IMR-90 (cell line): Measurements from ENCODE around the gene KIAA0825. TPM values are rescaled to one million over a fixed set of nuclear protein-coding genes. Genes with fewer than 3 reads are reported as not detected.

Experiments
- ATAC-seq: fragments of 200-7000 bp; cut with Tn5 transposase; 2 replicates; pipeline ENCODE4 v1.9.1; 2020; ENCODE audit warnings: low read depth, mild to moderate bottlenecking, moderate library complexity
- BruUV-seq: library from RNA; stranded (reverse); fragments of 400-500 nt; replicated peaks from 2 replicates; lab custom pipeline; 2021; lab: Mats Ljungman, UMichigan
- CTCF ChIA-PET: fragments of 300-600 bp; formaldehyde crosslinking; extraction: SDS; loops from one replicate; lab custom pipeline; 2021; ENCODE audit warnings: antibody characterized with exemption; lab: Yijun Ruan, JAX
- POLR2A ChIA-PET: fragments of 300-600 bp; sonication (Branson Sonifier 250); formaldehyde crosslinking; loops from one replicate; lab custom pipeline; 2022; ENCODE audit warnings: antibody characterized with exemption; ENCODE audit not compliant: unreplicated experiment; lab: Charles Lee
- DNase-seq: peaks from one replicate; pipeline ENCODE4 v3.0.0; 2013
- H2AFZ ChIP-seq: replicated peaks from 2 replicates; pipeline ENCODE3; 2013; ENCODE audit warnings: low read length, mild to moderate bottlenecking; ENCODE audit not compliant: poor library complexity
- H2AK5ac ChIP-seq: 2 replicates; pipeline ENCODE4 v1.6.1; 2013; ENCODE audit warnings: low read depth, low read length, inconsistent platforms
- H2AK9ac ChIP-seq: replicated peaks from 2 replicates; pipeline ENCODE3; 2013; ENCODE audit warnings: mild to moderate bottlenecking, low read depth, low read length, moderate library complexity; ENCODE audit not compliant: poor library complexity
- H2BK120ac ChIP-seq: 2 replicates; pipeline ENCODE4 v1.6.1; 2013; ENCODE audit warnings: low read depth, low read length, inconsistent platforms
- H2BK15ac ChIP-seq: 3 replicates; pipeline ENCODE4 v1.6.1; 2013; ENCODE audit warnings: low read depth, low read length, inconsistent platforms
- H2BK20ac ChIP-seq: 2 replicates; pipeline ENCODE4 v1.6.1; 2013; ENCODE audit warnings: low read depth, mild to moderate bottlenecking, inconsistent platforms, low read length, moderate library complexity
- H2BK5ac ChIP-seq: 2 replicates; pipeline ENCODE4 v1.6.1; 2013; ENCODE audit warnings: mild to moderate bottlenecking, low read depth, low read length, inconsistent platforms; ENCODE audit not compliant: poor library complexity, severe bottlenecking
- H3K14ac ChIP-seq: replicated peaks from 2 replicates; pipeline ENCODE4 v1.6.1; 2013; ENCODE audit warnings: low read depth, low read length, inconsistent platforms
- H3K18ac ChIP-seq: 2 replicates; pipeline ENCODE4 v1.6.1; 2013; ENCODE audit warnings: low read depth, low read length, control low read depth
- H3K23ac ChIP-seq: 2 replicates; pipeline ENCODE4 v1.6.1; 2013; ENCODE audit warnings: low read depth, low read length, inconsistent platforms
- H3K27ac ChIP-seq: 2 replicates; pipeline ENCODE4 v1.5.1; 2013; ENCODE audit warnings: mild to moderate bottlenecking, control low read depth, low read length; ENCODE audit not compliant: insufficient read depth
- H3K27me3 ChIP-seq: 2 replicates; pipeline ENCODE4 v1.6.1; 2013; ENCODE audit warnings: low read length; ENCODE audit not compliant: control insufficient read depth, insufficient read depth
- H3K36me3 ChIP-seq: 2 replicates; pipeline ENCODE4 v1.6.1; 2013; ENCODE audit warnings: low read length, mixed read lengths; ENCODE audit not compliant: control insufficient read depth, insufficient read depth
- H3K4ac ChIP-seq: 2 replicates; pipeline ENCODE4 v1.6.1; 2013; ENCODE audit warnings: low read depth, low read length, inconsistent platforms
- H3K4me1 ChIP-seq: 2 replicates; pipeline ENCODE4 v1.6.1; 2013; ENCODE audit warnings: low read length, mixed read lengths; ENCODE audit not compliant: control insufficient read depth, insufficient read depth
- H3K4me2 ChIP-seq: 2 replicates; pipeline ENCODE4 v1.6.1; 2013; ENCODE audit warnings: low read depth, mild to moderate bottlenecking, control low read depth, low read length, moderate library complexity
- H3K4me3 ChIP-seq: 2 replicates; pipeline ENCODE4 v1.5.1; 2013; ENCODE audit warnings: low read depth, mild to moderate bottlenecking, control low read depth, low read length, moderate library complexity; ENCODE audit not compliant: insufficient read depth
- H3K56ac ChIP-seq: 2 replicates; pipeline ENCODE4 v1.6.1; 2013; ENCODE audit warnings: low read length, inconsistent platforms; ENCODE audit not compliant: insufficient read depth; ENCODE audit errors: extremely low read depth
- H3K79me1 ChIP-seq, 2 experiments: 2 replicates each; pipeline ENCODE4 v1.6.1; 2013; ENCODE audit warnings: low read length in 2 of 2, inconsistent platforms in 1 of 2, low read depth in 1 of 2
- H3K9ac ChIP-seq: 2 replicates; pipeline ENCODE4 v1.6.1; 2013; ENCODE audit warnings: low read depth, low read length, control low read depth
- H3K9me1 ChIP-seq: 2 replicates; pipeline ENCODE4 v1.6.1; 2013; ENCODE audit warnings: low read length, inconsistent platforms; ENCODE audit not compliant: insufficient read depth
- H3K9me3 ChIP-seq: 2 replicates; pipeline ENCODE4 v1.6.1; 2013; ENCODE audit warnings: low read length; ENCODE audit not compliant: control insufficient read depth, insufficient read depth
- H4K20me1 ChIP-seq: 2 replicates; pipeline ENCODE4 v1.6.1; 2013; ENCODE audit warnings: low read length, inconsistent platforms; ENCODE audit not compliant: insufficient read depth
- H4K5ac ChIP-seq: 2 replicates; pipeline ENCODE4 v1.6.1; 2013; ENCODE audit warnings: mild to moderate bottlenecking, low read depth, low read length, control low read depth
- H4K8ac ChIP-seq, 2 experiments: 2 replicates each; pipeline ENCODE4 v1.6.1; 2013; ENCODE audit warnings: low read depth in 2 of 2, low read length in 2 of 2, control low read depth in 1 of 2, inconsistent platforms in 1 of 2
- H4K91ac ChIP-seq: 2 replicates; pipeline ENCODE4 v1.6.1; 2013; ENCODE audit warnings: low read depth, low read length, inconsistent platforms; ENCODE audit not compliant: insufficient read depth
- BHLHE40 ChIP-seq: fragments of 150-350 bp; IDR thresholded peaks from 2 replicates; pipeline ENCODE4 v1.6.1; 2016; ENCODE audit warnings: mild to moderate bottlenecking, low read depth, low read length
- CEBPB ChIP-seq: IDR thresholded peaks from 2 replicates; pipeline ENCODE4 v1.6.1; 2012; ENCODE audit warnings: low read depth, low read length, improper control_type of control experiment
- CHD1 ChIP-seq: IDR thresholded peaks from 2 replicates; pipeline ENCODE4 v1.6.1; 2012; ENCODE audit warnings: low read depth, low read length, improper control_type of control experiment
- ELK1 ChIP-seq: fragments of 150-350 bp; IDR thresholded peaks from 2 replicates; pipeline ENCODE4 v1.6.1; 2016; ENCODE audit warnings: low read depth, mild to moderate bottlenecking, low read length, moderate library complexity, borderline replicate concordance
- FOS ChIP-seq: fragments of 150-350 bp; IDR thresholded peaks from 2 replicates; pipeline ENCODE4 v1.6.1; 2016; ENCODE audit warnings: low read depth, low read length
- MAFK ChIP-seq: IDR thresholded peaks from 2 replicates; pipeline ENCODE4 v1.6.1; 2012; ENCODE audit warnings: low read depth, low read length, improper control_type of control experiment
- MAZ ChIP-seq: IDR thresholded peaks from 2 replicates; pipeline ENCODE4 v1.6.1; 2012; ENCODE audit warnings: low read depth, mild to moderate bottlenecking, low read length, improper control_type of control experiment, moderate library complexity, borderline replicate concordance
- MXI1 ChIP-seq: IDR thresholded peaks from 2 replicates; pipeline ENCODE4 v1.6.1; 2012; ENCODE audit warnings: low read depth, mild to moderate bottlenecking, low read length, moderate library complexity, borderline replicate concordance
- NFE2L2 ChIP-seq: fragments of 150-350 bp; IDR thresholded peaks from 2 replicates; pipeline ENCODE4 v1.6.1; 2016; ENCODE audit warnings: low read depth, mild to moderate bottlenecking, low read length
- POLR2A ChIP-seq: IDR thresholded peaks from 2 replicates; pipeline ENCODE4 v1.6.1; 2012; ENCODE audit warnings: mild to moderate bottlenecking, low read depth, low read length
- RAD21 ChIP-seq: IDR thresholded peaks from 2 replicates; pipeline ENCODE4 v1.6.1; 2012; ENCODE audit warnings: low read length, improper control_type of control experiment
- RCOR1 ChIP-seq: IDR thresholded peaks from 2 replicates; pipeline ENCODE4 v1.6.1; 2012; ENCODE audit warnings: mild to moderate bottlenecking, low read length, improper control_type of control experiment; ENCODE audit not compliant: insufficient replicate concordance
- RFX5 ChIP-seq: IDR thresholded peaks from 2 replicates; pipeline ENCODE4 v1.8.0; 2012; ENCODE audit warnings: low read depth, mild to moderate bottlenecking, low read length, moderate library complexity
- SMC3 ChIP-seq: fragments of 150-350 bp; IDR thresholded peaks from 2 replicates; pipeline ENCODE4 v1.6.1; 2016; ENCODE audit warnings: low read depth, mild to moderate bottlenecking, antibody characterized with exemption, low read length, moderate library complexity
- USF2 ChIP-seq: fragments of 150-350 bp; IDR thresholded peaks from 2 replicates; pipeline ENCODE4 v1.6.1; 2017; ENCODE audit warnings: mild to moderate bottlenecking, antibody characterized with exemption, low read length, low read depth
- WGBS, 2 experiments: methylation state at CpG; one replicate each; pipeline versions ENCODE4 v1.1.5 to v1.1.7; 2013; ENCODE audit warnings: missing lambda C conversion rate in 2 of 2; ENCODE audit not compliant: insufficient read length in 1 of 2; ENCODE audit errors: extremely low coverage in 2 of 2; 5-methylcytosine and 5-hydroxymethylcytosine counted together
- dilution Hi-C: fragments of 300-500 bp; cut with HindIII; formaldehyde crosslinking; loops from one replicate; pipeline ENCODE4 v1.14.3; 2018; ENCODE audit warnings: low sequenced_read_pairs; ENCODE audit not compliant: unreplicated experiment
- in situ Hi-C: fragments of 300-500 bp; cut with MboI; formaldehyde crosslinking; loops from 3 replicates; pipeline ENCODE4 v1.14.3; 2019; ENCODE audit warnings: low sequenced_read_pairs, inconsistent platforms, mixed read lengths
- intact Hi-C: fragments of 100-400 bp; cut with micrococcal nuclease; formaldehyde crosslinking; loops from 2 replicates; pipeline ENCODE4 v1.10.0; 2022
- polyA plus RNA-seq, 3 experiments: library from polyadenylated mRNA; depleted of rRNA; stranded (reverse); fragments of >200 nt; gene quantifications; 2 replicates each; pipeline ENCODE4 v1.2.3, GENCODE V29; 2012; ENCODE audit warnings: low replicate concordance in 1 of 3
- total RNA-seq: library from RNA; depleted of rRNA; stranded (reverse); fragments of >200 nt; gene quantifications from 2 replicates; pipeline ENCODE4 v1.2.3, GENCODE V29; 2012

Gene KIAA0825
- total and polyA plus RNA-seq, 2 of the 4 experiments (the other 2 are of a cell fraction): 0.46 to 1.8 TPM

GRCh38 chr5:94359880-94360279 is 258.5 kb downstream of the KIAA0825 start:
- Histone ChIP-seq H3K4me1 (no peaks in the 10 kb centered on the region), H2AK5ac (no peak overlapping the region), H2BK120ac (no peak overlapping the region), H3K14ac (no peak overlapping the region), H4K8ac (no peak overlapping the region), H3K4me2 (no peak overlapping the region), H3K56ac (no peak overlapping the region), H3K23ac (no peak overlapping the region), H3K9me3 (no peaks in the 10 kb centered on the region), H2AFZ (no peak overlapping the region), H2BK15ac (no peak overlapping the region), H3K4me3 (no peak overlapping the region), H3K27ac (no peak overlapping the region), H3K4ac (no peak overlapping the region), H3K9ac (no peak overlapping the region), H3K79me1 (no peaks in the 10 kb centered on the region), H4K91ac (no peak overlapping the region), H3K27me3 (no peaks in the 10 kb centered on the region), H3K9me1 (no peaks in the 10 kb centered on the region), H2BK5ac (no peak overlapping the region), H4K5ac (no peak overlapping the region), H2BK20ac (no peak overlapping the region), H4K20me1 (no peaks in the 10 kb centered on the region), H3K18ac (no peak overlapping the region), H3K36me3 (no peaks in the 10 kb centered on the region), H2AK9ac (no peak overlapping the region)
- CTCF ChIA-PET: interaction anchor here (0.6 kb wide), 1 partner anchor 570 kb away, joined by 3 read pairs; no protein-coding TSS in a partner anchor
- in situ Hi-C loops: no loop called here
- no CpG with 5 or more reads among the region's 3 CpGs for WGBS, 2 experiments
- no TSS peak for BruUV-seq
- intact Hi-C loops: no loop called here
- no peak for ATAC-seq
- POLR2A ChIA-PET: no interaction called here
- no peak for DNase-seq
- dilution Hi-C loops: no loop called here
- TF ChIP-seq CHD1: no peak
- TF ChIP-seq RCOR1: no peak
- no peak for TF ChIP-seq RFX5
- no peak for TF ChIP-seq MAZ
- TF ChIP-seq USF2: no peak
- no peak for TF ChIP-seq SMC3
- TF ChIP-seq MAFK: no peak
- TF ChIP-seq POLR2A: no peak
- TF ChIP-seq ELK1: no peak
- TF ChIP-seq NFE2L2: no peak
- TF ChIP-seq RAD21: no peak
- TF ChIP-seq MXI1: no peak
- no peak for TF ChIP-seq FOS
- no peak for TF ChIP-seq BHLHE40
- no peak for TF ChIP-seq CEBPB
